Measurements from ENCODE around the gene IPO4. TPM values are rescaled to one million over a fixed set of nuclear protein-coding genes. Genes with fewer than 3 reads are reported as not detected.

Gene IPO4
- total and polyA plus RNA-seq, 2 experiments from 2014 or later, result 34.2 to 105 TPM

DNA sequence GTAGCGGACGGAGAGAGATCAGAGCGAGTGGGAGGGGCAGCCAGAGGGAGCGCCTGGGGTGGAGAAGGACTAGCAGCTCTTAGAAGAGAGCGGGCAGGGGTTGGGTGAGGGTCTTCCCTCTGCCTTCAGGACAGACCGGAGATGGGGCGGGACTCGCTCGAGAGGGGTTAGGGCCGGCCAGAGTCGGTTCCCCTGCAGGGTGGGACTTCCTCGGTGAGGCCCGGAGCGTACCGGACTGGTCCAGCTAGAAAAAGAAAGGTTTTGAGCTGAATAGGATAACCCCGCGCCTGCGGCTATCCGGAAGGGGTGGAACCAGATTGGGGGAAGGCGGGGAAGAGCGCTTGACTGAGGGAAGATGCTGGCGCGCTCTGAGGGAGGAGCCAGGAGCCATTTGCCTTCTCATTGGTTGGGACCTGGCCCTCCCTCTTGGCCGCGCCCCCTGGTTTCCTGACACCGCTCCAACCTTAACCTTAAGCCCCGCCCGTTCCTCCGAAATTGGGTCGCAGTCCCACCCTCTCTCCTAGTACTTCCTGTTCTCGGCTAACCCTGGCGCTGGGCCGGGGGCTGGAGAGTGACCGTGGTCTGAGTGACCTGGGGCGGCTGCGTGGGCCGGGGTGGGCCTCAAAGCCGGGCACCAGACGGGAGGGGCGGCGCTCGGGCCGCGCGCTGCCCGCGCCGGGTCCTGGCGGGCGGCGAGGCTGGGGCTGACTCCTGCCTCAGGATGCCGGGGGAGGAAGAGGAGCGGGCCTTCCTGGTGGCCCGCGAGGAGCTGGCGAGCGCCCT lies 41.4 kb downstream of the IPO4 start, which contains the start of gene RNF31 (continued):
- TF ChIP-seq, protein P1, sequence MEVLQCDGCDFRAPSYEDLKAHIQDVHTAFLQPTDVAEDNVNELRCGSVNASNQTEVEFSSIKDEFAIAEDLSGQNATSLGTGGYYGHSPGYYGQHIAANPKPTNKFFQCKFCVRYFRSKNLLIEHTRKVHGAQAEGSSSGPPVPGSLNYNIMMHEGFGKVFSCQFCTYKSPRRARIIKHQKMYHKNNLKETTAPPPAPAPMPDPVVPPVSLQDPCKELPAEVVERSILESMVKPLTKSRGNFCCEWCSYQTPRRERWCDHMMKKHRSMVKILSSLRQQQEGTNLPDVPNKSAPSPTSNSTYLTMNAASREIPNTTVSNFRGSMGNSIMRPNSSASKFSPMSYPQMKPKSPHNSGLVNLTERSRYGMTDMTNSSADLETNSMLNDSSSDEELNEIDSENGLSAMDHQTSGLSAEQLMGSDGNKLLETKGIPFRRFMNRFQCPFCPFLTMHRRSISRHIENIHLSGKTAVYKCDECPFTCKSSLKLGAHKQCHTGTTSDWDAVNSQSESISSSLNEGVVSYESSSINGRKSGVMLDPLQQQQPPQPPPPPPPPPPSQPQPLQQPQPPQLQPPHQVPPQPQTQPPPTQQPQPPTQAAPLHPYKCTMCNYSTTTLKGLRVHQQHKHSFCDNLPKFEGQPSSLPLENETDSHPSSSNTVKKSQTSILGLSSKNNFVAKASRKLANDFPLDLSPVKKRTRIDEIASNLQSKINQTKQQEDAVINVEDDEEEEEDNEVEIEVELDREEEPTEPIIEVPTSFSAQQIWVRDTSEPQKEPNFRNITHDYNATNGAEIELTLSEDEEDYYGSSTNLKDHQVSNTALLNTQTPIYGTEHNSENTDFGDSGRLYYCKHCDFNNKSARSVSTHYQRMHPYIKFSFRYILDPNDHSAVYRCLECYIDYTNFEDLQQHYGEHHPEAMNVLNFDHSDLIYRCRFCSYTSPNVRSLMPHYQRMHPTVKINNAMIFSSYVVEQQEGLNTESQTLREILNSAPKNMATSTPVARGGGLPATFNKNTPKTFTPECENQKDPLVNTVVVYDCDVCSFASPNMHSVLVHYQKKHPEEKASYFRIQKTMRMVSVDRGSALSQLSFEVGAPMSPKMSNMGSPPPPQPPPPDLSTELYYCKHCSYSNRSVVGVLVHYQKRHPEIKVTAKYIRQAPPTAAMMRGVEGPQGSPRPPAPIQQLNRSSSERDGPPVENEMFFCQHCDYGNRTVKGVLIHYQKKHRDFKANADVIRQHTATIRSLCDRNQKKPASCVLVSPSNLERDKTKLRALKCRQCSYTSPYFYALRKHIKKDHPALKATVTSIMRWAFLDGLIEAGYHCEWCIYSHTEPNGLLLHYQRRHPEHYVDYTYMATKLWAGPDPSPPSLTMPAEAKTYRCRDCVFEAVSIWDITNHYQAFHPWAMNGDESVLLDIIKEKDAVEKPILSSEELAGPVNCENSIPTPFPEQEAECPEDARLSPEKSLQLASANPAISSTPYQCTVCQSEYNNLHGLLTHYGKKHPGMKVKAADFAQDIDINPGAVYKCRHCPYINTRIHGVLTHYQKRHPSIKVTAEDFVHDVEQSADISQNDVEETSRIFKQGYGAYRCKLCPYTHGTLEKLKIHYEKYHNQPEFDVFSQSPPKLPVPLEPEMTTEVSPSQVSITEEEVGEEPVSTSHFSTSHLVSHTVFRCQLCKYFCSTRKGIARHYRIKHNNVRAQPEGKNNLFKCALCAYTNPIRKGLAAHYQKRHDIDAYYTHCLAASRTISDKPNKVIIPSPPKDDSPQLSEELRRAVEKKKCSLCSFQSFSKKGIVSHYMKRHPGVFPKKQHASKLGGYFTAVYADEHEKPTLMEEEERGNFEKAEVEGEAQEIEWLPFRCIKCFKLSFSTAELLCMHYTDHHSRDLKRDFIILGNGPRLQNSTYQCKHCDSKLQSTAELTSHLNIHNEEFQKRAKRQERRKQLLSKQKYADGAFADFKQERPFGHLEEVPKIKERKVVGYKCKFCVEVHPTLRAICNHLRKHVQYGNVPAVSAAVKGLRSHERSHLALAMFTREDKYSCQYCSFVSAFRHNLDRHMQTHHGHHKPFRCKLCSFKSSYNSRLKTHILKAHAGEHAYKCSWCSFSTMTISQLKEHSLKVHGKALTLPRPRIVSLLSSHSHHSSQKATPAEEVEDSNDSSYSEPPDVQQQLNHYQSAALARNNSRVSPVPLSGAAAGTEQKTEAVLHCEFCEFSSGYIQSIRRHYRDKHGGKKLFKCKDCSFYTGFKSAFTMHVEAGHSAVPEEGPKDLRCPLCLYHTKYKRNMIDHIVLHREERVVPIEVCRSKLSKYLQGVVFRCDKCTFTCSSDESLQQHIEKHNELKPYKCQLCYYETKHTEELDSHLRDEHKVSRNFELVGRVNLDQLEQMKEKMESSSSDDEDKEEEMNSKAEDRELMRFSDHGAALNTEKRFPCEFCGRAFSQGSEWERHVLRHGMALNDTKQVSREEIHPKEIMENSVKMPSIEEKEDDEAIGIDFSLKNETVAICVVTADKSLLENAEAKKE (CRISPR knock-in tag; IDR thresholded peaks at IDR 0.05), result no peak
- peak; percentile 60 for TF ChIP-seq POLR2AphosphoS5 (IDR thresholded peaks at IDR 0.05; ENCODE audit: low read depth)
- TF ChIP-seq STAT1 (IDR thresholded peaks at IDR 0.05; ENCODE audit: unreplicated experiment), result no peak
- TF ChIP-seq ZNF114 (CRISPR knock-in tag; IDR thresholded peaks at IDR 0.05), result no peak
- TF ChIP-seq CREB1 (CRISPR knock-in tag; IDR thresholded peaks at IDR 0.05; ENCODE audit: low read depth), result no peak
- TF ChIP-seq EZH2 (IDR thresholded peaks at IDR 0.05; ENCODE audit: low read depth, unreplicated experiment), result no peak
- TF ChIP-seq, protein P2, sequence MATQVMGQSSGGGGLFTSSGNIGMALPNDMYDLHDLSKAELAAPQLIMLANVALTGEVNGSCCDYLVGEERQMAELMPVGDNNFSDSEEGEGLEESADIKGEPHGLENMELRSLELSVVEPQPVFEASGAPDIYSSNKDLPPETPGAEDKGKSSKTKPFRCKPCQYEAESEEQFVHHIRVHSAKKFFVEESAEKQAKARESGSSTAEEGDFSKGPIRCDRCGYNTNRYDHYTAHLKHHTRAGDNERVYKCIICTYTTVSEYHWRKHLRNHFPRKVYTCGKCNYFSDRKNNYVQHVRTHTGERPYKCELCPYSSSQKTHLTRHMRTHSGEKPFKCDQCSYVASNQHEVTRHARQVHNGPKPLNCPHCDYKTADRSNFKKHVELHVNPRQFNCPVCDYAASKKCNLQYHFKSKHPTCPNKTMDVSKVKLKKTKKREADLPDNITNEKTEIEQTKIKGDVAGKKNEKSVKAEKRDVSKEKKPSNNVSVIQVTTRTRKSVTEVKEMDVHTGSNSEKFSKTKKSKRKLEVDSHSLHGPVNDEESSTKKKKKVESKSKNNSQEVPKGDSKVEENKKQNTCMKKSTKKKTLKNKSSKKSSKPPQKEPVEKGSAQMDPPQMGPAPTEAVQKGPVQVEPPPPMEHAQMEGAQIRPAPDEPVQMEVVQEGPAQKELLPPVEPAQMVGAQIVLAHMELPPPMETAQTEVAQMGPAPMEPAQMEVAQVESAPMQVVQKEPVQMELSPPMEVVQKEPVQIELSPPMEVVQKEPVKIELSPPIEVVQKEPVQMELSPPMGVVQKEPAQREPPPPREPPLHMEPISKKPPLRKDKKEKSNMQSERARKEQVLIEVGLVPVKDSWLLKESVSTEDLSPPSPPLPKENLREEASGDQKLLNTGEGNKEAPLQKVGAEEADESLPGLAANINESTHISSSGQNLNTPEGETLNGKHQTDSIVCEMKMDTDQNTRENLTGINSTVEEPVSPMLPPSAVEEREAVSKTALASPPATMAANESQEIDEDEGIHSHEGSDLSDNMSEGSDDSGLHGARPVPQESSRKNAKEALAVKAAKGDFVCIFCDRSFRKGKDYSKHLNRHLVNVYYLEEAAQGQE (IDR thresholded peaks at IDR 0.05; ENCODE audit: unreplicated experiment), result no peak
